BE2C (cell line): ENCODE data around the gene SOAT1.
"Not testable (repeated sequence)": the region's sequence is repeated elsewhere in the genome, so short reads cannot be mapped to it uniquely, and the experiment has no call there.

Experiments
- DNase-seq: peaks from one replicate; pipeline ENCODE4 v3.0.0-alpha.2; 2020
- H3K27me3 ChIP-seq: fragments of 250-450 bp; sonication (Bioruptor Pico); 2 replicates; pipeline ENCODE4 v1.5.1; 2020; ENCODE audit warnings: mild to moderate bottlenecking
- H3K36me3 ChIP-seq: fragments of 250-450 bp; sonication (Bioruptor Pico); 2 replicates; pipeline ENCODE4 v1.5.1; 2020; ENCODE audit warnings: mild to moderate bottlenecking
- H3K4me1 ChIP-seq: fragments of 250-450 bp; sonication (Bioruptor Pico); 2 replicates; pipeline ENCODE4 v1.5.1; 2020
- H3K4me3 ChIP-seq: 2 replicates; pipeline ENCODE4 v1.5.1; 2011; ENCODE audit warnings: low read depth, low read length
- H3K9me3 ChIP-seq: fragments of 250-450 bp; sonication (Bioruptor Pico); 2 replicates; pipeline ENCODE4 v1.5.1; 2020
- TF ChIP-seq, protein P1 (sequence below): IDR thresholded peaks from 2 replicates; pipeline ENCODE4 v1.5.1; 2012; ENCODE audit warnings: mild to moderate bottlenecking, low read depth, low read length

SOAT1 gene

GRCh38 chr1:179393721-179394120 lies 100.1 kb downstream of the SOAT1 start:
- no peaks in the 10 kb centered on the region for H3K4me1 ChIP-seq
- H3K9me3 ChIP-seq = no peaks in the 10 kb centered on the region; the same call in 1 of the 2 replicates
- H3K36me3 ChIP-seq = no peaks in the 10 kb centered on the region
- TF ChIP-seq, protein P1, sequence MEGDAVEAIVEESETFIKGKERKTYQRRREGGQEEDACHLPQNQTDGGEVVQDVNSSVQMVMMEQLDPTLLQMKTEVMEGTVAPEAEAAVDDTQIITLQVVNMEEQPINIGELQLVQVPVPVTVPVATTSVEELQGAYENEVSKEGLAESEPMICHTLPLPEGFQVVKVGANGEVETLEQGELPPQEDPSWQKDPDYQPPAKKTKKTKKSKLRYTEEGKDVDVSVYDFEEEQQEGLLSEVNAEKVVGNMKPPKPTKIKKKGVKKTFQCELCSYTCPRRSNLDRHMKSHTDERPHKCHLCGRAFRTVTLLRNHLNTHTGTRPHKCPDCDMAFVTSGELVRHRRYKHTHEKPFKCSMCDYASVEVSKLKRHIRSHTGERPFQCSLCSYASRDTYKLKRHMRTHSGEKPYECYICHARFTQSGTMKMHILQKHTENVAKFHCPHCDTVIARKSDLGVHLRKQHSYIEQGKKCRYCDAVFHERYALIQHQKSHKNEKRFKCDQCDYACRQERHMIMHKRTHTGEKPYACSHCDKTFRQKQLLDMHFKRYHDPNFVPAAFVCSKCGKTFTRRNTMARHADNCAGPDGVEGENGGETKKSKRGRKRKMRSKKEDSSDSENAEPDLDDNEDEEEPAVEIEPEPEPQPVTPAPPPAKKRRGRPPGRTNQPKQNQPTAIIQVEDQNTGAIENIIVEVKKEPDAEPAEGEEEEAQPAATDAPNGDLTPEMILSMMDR = no peak
- no peaks in the 10 kb centered on the region for H3K27me3 ChIP-seq
- no peak for DNase-seq
- H3K4me3 ChIP-seq = no peak overlapping the region

DNA sequence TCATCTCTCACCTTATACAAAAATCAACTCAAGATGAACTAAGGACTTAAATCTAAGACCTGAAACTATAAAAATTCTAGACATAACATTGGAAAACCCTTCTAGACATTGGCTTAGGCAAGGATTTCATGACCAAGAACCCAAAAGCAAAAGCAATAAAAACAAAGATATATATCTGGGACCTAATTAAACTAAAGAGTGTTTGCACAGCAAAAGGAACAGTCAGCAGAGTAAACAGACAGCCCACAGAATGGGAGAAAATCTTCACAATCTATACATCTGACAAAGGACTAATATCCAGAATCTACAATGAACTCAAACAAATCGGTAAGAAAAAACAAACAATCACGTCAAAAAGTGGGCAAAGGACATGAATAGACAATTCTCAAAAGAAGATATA lies 105.8 kb downstream of the SOAT1 start:
- H3K27me3 ChIP-seq, H3K4me1 ChIP-seq, H3K4me3 ChIP-seq, DNase-seq, H3K9me3 ChIP-seq, H3K36me3 ChIP-seq: not testable (repeated sequence)
